ENCODE results near the gene PLD2.

PLD2 gene

GRCh38 chr17:4806777-4807604 is at the start of gene PLD2:
PLD2 (plus strand) TSS chr17:4807152; CDS start chr17:4807773, 621 bp downstream.
- peak; percentile 92 for DNase-seq
- Histone ChIP-seq H3K4me3 (ENCODE audit: low read length) (peak within 1 kb of the TSS; percentile 76), H3K36me3 (replicated peaks; ENCODE audit: insufficient read depth, low read length) (no peaks in the 10 kb centered on the region), H3K27me3 (replicated peaks; ENCODE audit: insufficient read depth, low read length) (no peaks in the 10 kb centered on the region), H3K9me3 (replicated peaks; ENCODE audit: insufficient read depth, low read length) (no peaks in the 10 kb centered on the region), H3K4me2 (ENCODE audit: low read depth, low read length) (peak within 1 kb of the TSS; percentile 86), H2AFZ (ENCODE audit: low read length) (peak within 1 kb of the TSS; percentile 89), H4K20me1 (ENCODE audit: insufficient read depth, low read length) (no peaks in the 10 kb centered on the region), H3K79me2 (ENCODE audit: low read length) (no peaks in the 10 kb centered on the region), H3F3A (ENCODE audit: insufficient read depth, low read length) (no peaks in the 10 kb centered on the region; the same call in 1 of the 2 replicates), H3K27ac (ENCODE audit: low read length) (no peak within 1 kb of the TSS), H3K4me1 (ENCODE audit: low read length) (no peaks in the 10 kb centered on the region), H3K9ac (ENCODE audit: low read length) (peak within 1 kb of the TSS; percentile 72), H3K9me2 (replicated peaks; ENCODE audit: insufficient read depth, low read length) (no peaks in the 10 kb centered on the region)
- TF ChIP-seq, protein P1, sequence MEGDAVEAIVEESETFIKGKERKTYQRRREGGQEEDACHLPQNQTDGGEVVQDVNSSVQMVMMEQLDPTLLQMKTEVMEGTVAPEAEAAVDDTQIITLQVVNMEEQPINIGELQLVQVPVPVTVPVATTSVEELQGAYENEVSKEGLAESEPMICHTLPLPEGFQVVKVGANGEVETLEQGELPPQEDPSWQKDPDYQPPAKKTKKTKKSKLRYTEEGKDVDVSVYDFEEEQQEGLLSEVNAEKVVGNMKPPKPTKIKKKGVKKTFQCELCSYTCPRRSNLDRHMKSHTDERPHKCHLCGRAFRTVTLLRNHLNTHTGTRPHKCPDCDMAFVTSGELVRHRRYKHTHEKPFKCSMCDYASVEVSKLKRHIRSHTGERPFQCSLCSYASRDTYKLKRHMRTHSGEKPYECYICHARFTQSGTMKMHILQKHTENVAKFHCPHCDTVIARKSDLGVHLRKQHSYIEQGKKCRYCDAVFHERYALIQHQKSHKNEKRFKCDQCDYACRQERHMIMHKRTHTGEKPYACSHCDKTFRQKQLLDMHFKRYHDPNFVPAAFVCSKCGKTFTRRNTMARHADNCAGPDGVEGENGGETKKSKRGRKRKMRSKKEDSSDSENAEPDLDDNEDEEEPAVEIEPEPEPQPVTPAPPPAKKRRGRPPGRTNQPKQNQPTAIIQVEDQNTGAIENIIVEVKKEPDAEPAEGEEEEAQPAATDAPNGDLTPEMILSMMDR (IDR thresholded peaks at IDR 0.05; ENCODE audit: low read length) = no peak
- no peak for TF ChIP-seq EZH2phosphoT487 (IDR thresholded peaks at IDR 0.05; ENCODE audit: low read length)
- TF ChIP-seq EZH2 (optimal IDR thresholded peaks at IDR 0.05; ENCODE audit: low read depth, low read length) = no peak

DNA sequence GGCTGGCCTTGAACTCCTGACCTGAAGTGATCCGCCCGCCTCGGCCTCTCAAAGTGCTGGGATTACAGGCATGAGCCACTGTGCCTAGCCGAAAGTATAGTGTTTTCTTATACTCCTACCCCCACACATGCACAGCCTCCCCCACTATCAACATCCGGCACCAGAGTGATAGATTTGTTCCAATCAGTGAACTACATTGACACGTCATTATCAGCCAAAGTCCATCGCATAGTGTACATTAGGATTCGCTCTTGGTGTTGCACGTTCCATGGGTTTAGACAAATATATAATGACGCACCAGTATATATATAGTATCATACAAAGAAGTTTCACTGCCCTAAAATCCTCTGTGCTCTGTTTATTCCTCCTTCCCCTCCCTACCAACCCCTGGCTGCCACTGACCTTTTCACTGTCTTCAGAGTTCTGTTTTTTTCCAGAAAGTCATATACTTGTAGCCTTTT is 47.1 kb upstream of the PLD2 start:
- no peaks in the 10 kb centered on the region for H3K27me3 ChIP-seq (replicated peaks; ENCODE audit: insufficient read depth, low read length)
- H3K9me3 ChIP-seq (replicated peaks; ENCODE audit: insufficient read depth, low read length) = no peaks in the 10 kb centered on the region
- no peak overlapping the region for H2AFZ ChIP-seq (ENCODE audit: low read length)
- H4K20me1 ChIP-seq (ENCODE audit: insufficient read depth, low read length) = no peaks in the 10 kb centered on the region
- H3K4me1 ChIP-seq (ENCODE audit: low read length) = no peaks in the 10 kb centered on the region
- H3K9me2 ChIP-seq (replicated peaks; ENCODE audit: insufficient read depth, low read length) = no peaks in the 10 kb centered on the region
- TF ChIP-seq, protein P1 (IDR thresholded peaks at IDR 0.05; ENCODE audit: low read length) = no peak
- TF ChIP-seq EZH2phosphoT487 (IDR thresholded peaks at IDR 0.05; ENCODE audit: low read length) = no peak
- TF ChIP-seq EZH2 (optimal IDR thresholded peaks at IDR 0.05; ENCODE audit: low read depth, low read length) = no peak
- no peak overlapping the region for H3K4me3 ChIP-seq (ENCODE audit: low read length)
- no peaks in the 10 kb centered on the region for H3F3A ChIP-seq (ENCODE audit: insufficient read depth, low read length)
- no peak overlapping the region for H3K9ac ChIP-seq (ENCODE audit: low read length)
- no peaks in the 10 kb centered on the region for H3K36me3 ChIP-seq (replicated peaks; ENCODE audit: insufficient read depth, low read length)
- no peak for DNase-seq
- no peaks in the 10 kb centered on the region for H3K79me2 ChIP-seq (ENCODE audit: low read length)
- H3K4me2 ChIP-seq (ENCODE audit: low read depth, low read length) = no peak overlapping the region
- H3K27ac ChIP-seq (ENCODE audit: low read length) = no peak overlapping the region

DNA sequence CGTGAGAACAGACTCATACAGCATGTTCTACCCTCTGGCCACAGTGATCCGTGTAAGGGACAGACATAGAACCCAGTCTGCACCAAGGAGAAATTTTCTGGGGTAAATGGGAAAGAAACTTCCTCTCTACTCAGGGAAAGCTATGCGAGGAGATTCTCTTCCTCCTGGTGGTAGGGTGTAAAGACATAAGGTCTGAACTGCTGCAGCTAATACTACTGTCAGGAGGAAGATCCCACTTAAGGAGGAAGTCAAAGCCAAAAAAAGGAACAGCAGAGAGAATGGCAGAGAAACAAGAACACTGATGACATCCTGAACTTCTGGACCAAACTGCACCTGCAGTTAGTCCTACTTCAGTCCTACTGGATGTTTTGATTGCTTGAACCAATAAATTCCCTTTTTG is 42.4 kb upstream of the PLD2 start:
- no peak overlapping the region for H3K9ac ChIP-seq (ENCODE audit: low read length)
- no peaks in the 10 kb centered on the region for H3F3A ChIP-seq (ENCODE audit: insufficient read depth, low read length)
- H3K4me3 ChIP-seq (ENCODE audit: low read length) = no peak overlapping the region
- no peaks in the 10 kb centered on the region for H3K9me3 ChIP-seq (replicated peaks; ENCODE audit: insufficient read depth, low read length)
- no peaks in the 10 kb centered on the region for H3K79me2 ChIP-seq (ENCODE audit: low read length)
- DNase-seq = no peak
- no peak overlapping the region for H3K27ac ChIP-seq (ENCODE audit: low read length)
- no peak for TF ChIP-seq EZH2 (optimal IDR thresholded peaks at IDR 0.05; ENCODE audit: low read depth, low read length)
- TF ChIP-seq, protein P1 (IDR thresholded peaks at IDR 0.05; ENCODE audit: low read length) = no peak
- TF ChIP-seq EZH2phosphoT487 (IDR thresholded peaks at IDR 0.05; ENCODE audit: low read length) = no peak
- no peaks in the 10 kb centered on the region for H3K36me3 ChIP-seq (replicated peaks; ENCODE audit: insufficient read depth, low read length)
- H3K27me3 ChIP-seq (replicated peaks; ENCODE audit: insufficient read depth, low read length) = no peaks in the 10 kb centered on the region
- H4K20me1 ChIP-seq (ENCODE audit: insufficient read depth, low read length) = no peaks in the 10 kb centered on the region
- no peaks in the 10 kb centered on the region for H3K9me2 ChIP-seq (replicated peaks; ENCODE audit: insufficient read depth, low read length)
- H2AFZ ChIP-seq (ENCODE audit: low read length) = no peak overlapping the region
- no peak overlapping the region for H3K4me2 ChIP-seq (ENCODE audit: low read depth, low read length)
- H3K4me1 ChIP-seq (ENCODE audit: low read length) = no peaks in the 10 kb centered on the region
